GM19397 (cell line): ENCODE data around the gene DDX31.

Source experiments
- ATAC-seq: cut with Tn5 transposase; IDR thresholded peaks from one replicate; pipeline ENCODE4 v1.9.1; 2021; ENCODE audit warnings: mild to moderate bottlenecking, moderate library complexity; ENCODE audit not compliant: unreplicated experiment

DDX31 gene

DNA sequence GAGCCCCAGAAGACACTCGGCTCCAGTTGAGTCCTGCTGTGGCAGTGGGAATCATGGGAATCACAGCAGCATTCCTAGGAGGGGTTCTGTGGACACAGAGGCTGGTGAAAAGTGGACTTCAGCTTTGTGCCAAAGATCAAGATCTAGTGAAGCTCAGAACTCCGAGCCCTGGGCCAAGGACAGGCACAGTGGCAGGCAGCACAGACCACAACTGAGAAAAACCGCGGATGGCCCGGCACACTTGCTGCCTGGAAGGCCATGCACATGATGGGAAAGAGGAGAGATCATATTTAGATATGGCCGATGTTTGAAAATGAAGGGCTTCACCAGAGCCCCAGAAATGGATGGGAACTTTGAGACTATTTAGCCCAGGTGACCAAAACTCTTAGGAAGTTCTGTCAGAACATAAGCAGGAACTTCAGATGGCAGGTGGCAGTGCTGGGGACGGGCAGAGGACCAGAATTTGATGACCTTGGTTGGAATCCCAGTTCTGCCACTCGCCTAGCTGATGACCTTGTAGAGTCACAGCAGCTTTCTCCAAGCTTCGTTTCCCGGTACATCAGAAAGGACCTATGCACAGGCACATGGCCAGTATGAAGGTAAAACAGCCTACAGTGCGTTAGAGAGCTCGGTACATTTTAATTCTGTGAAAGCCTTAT is 69.3 kb downstream of the DDX31 start:
- no peak for ATAC-seq

DNA sequence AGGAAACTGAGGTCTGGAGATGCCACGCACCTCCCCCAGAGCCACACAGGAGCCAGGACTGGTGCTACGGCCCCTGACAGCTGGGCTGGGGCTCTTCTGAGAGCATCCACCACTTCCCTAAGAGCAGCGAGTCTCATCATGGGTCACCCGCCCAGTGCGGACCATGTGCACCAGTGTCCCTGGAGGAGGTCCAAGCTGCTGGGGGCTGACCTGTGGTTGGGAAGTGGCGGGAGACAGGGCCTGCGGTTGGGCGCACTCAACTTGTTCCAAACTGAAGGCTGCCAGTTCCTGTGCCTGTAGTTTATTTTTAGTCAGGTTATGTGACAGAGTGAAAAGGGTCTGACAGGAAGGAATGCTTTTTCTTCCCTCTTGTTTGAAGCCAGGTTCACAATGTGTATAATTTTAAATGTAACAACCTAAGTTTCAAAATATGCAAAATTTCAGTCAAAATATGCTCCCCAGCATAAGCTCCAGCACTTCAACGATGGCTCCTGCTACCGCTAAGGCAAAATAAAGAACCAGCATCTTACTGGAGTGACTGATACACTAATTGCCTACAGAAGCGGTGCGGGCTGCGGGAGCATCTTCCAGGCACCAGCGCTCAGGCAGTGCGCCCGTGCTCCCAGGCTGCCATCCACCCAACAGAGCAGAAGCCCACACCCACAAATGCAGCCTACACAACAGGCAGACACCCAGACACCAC is 72.6 kb downstream of the DDX31 start:
- ATAC-seq, result no peak

DNA sequence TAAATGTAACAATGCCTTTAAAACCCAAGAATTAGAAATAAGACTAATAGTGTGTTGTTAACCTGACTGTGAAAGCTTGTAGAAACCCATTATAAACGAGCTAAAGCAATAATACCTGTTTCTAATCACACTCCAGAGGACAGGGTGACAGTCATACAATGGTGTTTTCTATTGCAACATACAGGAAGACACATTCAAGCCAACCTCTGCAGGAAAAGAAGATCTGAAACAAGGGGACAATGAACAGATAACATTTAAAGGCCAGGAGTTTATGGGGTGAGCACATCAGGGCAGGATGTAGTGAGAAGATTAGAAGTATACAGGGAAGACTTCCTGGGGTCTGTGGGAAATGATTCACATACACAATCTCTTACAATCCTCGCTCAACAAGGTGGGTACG is 73.6 kb downstream of the DDX31 start:
- no peak for ATAC-seq

DNA sequence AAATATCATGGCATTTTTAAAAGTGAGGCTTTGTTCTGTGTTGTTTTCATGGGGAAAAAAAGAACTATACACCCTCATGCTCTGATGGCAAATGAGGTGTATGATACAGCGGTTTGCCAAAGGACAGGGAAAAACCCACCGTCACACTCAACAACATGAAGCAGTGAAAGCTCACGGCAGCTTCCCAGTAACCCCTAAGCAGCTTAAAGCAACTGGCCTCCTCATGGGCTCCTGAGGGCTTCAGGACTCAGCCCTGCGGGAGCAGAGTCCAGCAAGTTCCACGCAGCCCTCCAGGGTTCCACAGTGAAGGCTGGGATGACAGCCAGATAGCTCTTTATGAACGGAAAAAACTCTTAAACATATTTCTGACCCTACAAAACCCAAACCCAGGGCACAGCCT is 74.5 kb downstream of the DDX31 start:
- no peak for ATAC-seq

DNA sequence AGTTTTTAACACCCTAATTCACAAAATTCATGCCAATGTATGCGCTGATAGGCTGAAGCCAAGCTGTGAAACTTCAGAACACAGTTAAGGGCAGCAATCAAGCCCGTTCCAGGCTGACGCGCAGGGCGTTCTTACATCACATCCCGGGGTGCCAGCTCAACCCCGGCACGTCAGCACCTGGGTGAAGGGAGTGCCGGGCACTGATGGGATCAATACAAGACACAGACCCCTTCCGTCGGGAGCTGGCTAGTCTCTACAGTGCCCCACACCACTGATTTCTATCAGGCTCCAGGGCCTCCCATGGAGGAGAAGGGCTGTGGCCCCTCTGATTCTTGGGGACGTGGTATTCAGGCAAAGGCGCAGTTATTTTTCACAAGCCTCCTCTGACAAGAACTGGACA is 75.4 kb downstream of the DDX31 start:
- no peak for ATAC-seq

DNA sequence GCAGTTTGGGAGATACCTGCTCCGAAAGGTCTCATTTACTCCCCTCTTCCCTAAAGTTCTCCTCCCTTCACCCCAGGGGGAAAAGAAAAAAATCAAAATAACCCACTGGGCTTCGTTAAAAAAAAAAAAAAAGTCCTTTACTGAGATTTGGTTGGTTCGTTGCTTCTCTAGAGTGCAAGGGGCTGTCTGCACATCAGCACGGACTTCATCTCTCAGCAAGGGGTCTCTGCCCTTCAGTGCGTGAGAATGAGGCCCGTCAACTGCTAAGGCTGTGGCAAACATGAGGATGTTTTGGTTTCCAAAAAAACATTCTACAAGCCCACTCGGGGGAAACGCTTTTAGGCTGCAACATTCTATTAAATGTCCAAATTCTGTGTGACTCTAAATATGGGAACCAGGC is 77.3 kb downstream of the DDX31 start:
- no peak for ATAC-seq

DNA sequence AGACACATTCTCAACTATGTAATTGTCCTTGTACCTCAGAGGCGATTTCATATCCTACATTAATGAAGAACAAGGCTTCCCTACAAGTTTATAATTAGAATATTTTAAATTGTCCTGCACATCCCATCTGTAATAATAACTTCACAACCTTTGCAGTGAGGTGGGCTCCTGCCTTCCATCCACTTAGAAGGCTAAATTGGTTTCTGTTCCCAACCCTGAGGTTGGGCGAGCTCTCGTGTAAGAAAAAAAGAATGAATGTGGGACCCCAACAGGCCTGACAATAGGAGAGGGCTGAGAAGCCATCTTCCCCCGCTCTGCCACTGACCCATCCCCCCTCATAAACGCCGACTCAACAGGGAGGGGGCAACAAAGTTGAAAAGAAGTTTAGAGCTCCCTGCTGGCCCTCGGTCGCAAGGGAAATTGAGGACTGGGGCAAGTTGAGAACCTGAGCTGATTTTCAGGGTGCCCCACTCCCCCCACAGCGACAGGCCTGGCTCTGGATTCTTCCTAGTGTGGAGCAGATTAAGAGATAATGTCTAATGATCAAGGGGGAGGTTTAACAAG is 78.0 kb downstream of the DDX31 start:
- ATAC-seq, result no peak

DNA sequence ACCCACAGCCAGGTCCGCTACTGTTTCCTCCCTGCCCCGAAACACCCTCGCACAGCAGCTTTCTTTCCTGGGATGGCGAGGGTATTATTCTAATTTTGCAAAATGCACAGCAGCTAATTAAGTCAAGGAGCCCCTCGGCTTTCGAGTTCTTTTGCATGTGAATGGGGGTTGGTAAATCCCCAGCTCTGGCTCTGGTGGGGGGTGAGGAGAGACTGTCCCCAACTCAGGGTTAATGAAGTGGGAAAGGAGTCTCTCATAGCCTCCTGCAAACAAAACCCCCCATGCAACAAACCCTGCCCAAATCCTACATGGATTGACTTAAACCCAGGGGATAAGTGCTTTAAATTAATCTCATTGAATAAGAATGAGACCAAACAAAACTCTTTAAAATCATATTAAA is 78.5 kb downstream of the DDX31 start:
- ATAC-seq, result no peak

DNA sequence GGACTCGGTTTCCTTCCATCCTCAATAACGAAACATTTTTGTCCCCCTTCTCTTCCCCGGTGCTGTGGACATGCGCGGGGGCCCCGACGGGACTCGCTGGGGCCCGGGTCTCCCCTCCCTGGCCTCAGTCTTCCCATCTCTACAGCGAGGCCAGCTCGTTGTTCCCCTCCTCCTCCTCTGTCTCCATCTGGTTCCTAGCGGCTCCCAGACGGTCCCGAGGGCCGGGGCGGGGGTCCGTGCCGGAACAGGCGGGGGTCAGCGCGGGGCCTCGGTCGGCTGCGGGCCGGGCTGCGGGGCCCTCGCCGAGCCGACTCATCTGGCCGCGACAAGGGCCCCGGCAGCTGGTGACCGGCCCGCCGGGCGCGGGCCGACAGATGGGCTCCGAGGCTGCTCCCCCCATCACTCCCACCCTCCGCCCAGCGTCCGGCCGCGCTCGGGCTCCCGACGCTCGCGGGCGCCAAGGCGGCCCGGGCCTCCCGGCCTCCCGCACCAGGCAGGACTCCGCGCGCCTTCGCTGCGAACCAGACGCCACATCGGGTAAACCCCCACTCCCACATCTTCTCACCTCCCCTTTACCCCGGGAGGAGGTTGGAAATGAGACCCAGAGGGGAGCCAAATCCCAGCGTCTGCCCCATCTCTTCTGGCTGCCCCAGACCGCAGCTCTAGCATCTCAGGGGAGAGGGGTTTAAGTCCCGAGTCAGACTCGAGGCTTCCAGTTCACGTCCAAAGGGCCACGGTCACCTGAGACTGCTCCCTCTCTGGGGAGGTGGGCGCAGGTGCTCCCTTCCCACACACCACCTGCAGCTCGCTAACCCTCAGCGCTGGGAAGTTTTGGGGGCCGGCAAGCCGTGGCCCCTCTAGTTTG is 79.2 kb downstream of the DDX31 start:
- no peak for ATAC-seq

DNA sequence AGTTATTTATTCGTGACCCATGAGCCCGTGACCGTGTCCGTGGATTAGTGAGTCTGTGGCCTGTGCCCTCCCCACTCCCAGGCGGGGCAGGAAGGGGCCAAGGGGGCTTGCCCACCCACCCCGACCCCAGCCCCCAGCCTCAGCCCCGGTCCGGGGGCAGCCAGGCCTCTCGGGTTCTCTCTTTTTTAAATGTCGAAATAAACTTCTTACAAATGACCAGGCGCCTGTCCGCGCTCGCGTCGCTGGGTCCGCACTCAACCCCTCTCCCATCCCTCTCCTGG is 79.8 kb downstream of the DDX31 start:
- no peak for ATAC-seq

DNA sequence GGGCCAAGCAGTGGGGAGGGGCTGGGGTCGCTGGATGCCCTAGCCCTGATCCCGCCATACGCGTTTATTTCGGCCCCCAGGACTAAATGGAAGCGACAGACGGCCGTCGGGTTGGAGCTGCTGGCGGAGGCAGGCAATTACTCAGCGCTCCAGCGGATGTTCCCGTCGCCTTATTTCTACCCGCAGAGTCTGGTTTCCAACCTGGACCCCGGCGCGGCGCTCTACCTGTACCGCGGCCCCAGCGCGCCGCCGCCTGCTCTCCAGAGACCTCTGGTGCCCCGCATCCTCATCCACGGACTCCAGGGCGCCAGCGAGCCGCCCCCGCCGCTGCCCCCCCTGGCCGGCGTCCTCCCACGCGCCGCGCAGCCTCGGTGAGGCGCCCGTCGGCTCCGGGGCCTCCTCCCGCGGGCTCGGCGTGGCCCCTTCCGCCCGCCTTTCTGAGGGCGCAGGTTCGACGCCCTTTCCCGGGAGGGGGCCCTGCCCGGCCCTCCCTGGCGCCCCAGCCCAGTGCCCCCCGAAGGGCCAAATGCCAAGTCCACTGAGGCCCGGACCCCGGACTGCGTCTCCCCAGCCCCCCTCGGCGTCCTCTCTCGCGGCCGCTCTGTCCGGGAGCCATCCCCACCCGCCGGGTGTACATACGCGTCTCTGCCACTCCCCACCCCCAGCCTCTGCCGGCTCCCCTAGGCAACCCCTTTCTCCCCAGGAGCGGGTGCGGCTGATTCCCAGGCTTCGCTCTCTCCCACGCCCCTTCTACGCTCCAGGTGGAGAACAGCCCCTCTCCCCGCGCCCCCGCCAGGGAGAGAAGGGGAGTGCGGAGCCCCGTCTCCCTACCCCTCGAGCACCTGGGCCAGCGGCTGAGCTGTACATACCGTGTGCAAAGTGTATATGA is 80.4 kb downstream of the DDX31 start:
- ATAC-seq, result no peak

DNA sequence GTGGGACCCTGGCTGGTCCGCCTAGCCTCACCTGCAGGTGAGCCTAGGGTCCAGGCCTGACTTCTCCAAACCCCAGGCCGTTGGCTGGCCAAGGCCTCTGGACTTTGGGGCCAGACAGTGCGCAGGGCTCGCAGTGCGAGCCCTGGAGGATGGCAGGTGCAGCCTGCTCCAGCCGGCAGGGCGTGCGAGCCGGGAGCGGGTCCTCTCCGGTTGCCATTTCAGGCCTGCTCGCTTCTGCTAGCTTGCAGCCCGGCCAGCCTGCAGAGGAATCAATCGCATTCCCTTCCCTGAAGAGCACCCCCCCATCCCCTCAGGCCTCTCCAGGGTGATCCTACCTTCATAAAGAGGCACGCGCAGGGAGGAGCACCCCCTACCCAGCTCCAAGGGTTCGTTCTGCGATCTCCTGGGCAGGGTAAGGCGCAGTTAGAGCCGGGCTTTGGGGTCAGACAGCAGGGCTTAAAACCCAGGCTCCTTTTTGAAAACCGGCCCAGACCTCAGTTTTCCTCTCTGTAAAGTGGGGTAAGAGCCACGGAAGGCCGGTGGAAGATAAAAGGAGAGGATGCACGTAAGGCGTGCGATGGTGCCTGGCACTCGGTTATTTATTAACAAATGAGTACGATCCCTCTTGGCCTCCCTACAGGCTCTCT is 81.2 kb downstream of the DDX31 start:
- ATAC-seq, result no peak

DNA sequence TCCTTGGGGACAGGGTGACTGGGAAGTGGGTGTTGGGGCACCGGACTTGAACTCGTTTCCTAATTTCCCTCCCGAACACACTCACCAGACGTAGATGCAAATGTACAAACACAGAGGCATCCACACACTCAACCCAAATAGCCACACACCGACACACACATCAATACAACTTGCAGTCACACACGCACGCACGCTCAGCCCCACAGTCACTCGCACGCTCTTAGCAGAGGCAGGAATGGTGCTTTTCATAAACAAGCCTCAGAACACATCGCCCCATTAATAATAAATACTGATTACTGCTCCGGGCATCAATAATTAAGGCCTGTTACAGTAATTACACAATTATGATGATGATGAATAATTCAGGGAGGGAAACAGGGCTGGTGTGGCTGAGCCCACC is 81.7 kb downstream of the DDX31 start:
- no peak for ATAC-seq

DNA sequence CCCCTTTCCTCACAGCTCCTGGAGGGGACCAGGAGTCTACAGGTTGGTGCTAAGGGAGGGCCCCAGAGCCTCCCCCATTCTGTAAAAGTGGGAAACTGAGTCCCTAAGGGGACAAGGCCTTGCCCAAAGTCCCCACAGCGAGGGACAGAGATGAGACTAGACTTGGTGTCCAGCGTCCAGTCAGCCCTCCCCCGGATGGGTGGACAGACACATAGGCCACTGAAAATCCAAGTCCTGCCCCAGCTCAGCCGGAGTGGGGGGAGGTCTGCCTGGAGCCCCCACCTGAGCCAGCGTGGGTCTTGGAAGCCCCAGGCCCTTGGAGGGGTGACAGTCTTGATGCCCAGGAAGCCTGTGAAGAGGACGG is 82.2 kb downstream of the DDX31 start:
- no peak for ATAC-seq

DNA sequence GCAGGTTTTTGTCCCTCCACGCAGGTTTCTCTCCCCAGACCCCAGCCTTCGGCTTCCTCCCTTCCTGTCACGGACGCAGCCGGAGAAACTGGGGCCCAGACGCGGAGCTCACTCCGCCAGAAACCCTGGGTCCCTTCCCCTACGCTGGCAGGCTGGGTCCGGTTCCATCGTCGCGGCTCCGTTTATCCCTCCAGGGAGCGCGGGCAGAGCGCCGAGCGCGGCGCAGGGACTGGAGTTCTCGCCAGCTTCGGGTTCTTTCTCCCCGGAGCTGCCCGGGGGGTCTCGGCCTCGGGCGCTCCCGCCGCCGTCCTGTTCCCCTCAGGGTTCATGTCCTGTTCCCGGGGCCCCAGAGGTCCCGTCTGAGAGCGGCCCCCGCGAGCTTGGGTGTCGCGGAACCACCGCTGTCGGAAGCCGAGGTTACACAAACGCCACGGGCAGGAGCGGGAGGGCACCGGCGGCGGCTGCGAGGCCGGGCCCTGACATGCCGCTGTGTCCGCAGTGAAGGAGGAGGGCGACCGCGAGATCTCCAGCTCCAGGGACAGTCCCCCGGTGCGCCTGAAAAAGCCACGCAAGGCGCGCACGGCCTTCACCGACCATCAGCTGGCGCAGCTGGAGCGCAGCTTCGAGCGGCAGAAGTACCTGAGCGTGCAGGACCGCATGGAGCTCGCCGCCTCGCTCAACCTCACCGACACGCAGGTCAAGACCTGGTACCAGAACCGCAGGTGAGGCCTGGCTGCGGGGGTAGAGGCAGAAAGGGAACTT is 82.8 kb downstream of the DDX31 start:
- no peak for ATAC-seq

DNA sequence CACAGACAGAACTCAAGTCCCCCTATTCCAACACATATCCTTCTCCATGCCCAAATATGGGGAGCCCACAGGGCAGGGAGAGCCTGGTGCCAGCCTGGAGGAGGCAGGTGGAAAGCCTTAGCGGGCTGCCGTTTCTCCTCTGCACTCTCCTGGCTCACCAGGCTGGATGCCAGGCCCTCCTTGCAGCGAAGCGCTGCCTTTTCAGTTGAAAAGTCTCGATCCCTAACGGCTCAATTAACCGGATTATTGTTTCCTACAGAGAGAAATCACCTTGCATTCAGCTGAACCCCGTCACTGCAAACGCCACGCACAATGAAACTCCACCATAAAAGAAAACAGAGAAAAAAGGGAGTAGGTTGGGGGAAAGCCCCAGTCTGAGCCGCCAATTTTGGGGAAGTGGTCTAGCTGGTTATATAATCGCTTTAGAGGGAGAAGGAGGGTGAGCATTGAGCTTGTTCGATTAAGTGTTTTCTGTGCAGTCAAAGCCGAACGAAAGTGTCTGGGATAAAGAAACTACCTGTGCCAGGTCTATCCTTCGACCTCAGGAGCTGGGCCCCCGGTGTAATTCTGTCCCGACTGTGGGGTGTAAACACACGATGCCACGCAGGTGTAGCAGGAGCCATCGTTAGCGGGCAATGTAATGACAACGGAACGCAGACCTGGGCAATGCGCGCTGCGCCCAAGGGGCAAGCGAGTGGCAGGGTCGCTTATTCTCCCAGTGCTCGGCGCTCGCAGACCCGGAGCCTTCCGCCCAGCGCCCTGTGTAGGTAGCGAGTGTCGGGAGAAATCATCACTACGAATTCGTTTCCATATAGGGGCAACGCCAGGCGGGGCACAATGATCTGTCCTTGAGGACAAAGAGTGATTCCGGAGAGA is 83.6 kb downstream of the DDX31 start:
- ATAC-seq, result no peak

DNA sequence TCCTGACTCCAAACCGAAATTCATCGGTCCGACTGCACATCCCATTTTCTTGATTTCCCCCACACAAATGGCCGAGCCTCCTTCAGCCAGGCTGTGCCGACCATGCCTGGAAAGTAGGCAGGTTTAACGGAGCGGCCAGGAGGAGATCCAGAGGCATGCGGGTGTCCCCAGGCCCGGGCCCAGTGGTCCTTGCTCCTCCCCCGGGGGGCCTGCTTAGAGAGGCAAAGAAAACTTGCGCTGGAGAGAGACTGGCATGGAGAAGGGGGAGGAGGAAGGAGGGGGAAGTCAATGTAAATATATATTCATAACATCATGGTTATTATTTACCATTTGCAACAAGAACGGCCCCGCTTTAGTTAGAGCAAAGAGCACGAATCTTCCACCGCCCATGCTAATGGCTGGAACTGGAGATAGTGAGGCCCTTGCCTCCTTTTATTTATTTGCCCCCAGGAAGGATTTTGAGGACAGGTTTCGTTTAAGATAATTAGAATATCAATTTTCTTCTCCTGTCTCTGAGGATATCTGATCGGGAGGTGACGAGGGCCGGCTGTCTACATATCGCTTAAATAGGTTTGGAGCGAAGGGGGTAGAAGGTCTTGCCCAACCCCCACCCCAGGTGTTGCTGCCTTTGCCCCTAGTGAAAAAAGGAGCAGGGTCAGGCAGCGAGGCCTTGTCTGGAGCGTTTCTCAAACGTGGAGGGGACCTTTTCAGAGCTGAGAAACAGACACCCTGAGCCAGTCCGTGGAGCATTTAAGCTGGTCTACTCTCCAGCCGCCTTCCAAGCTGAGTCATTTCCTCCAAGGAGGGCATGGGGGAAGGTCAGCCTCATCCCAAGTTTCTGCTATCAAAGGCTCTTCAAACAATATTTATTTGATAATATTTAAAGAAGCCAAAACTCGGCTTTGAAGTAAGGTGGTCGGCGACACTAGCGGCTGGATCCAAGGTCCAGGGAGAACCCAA is 84.9 kb downstream of the DDX31 start:
- no peak for ATAC-seq
